ENCODE measurements around the gene SGCD.

Gene SGCD

DNA sequence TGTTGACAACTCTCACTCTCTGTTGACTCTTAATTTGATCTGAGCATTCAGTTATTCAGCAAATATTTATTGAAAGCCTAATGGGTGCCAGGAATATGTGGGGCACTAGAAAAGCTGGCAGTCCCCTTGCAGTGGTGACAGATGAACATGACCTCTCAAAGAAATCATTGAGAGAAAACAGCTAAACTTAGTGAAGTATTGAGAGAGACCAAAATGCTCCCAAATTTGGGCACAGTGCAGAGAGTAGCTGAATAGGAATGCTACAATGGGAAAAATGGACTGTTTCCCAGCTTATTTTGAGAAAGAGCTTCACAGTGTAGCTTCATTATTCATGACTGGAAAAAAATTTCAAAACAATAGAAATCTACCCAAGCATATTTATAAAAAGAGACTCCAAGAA is 257.9 kb downstream of the SGCD start:
- Histone ChIP-seq H3K4me3 (ENCODE audit: low read length) (no peak overlapping the region), H3K4me1 (ENCODE audit: control insufficient read depth, insufficient read depth, low read length) (peaks cover 24% of the 10 kb centered on the region), H3K27me3 (ENCODE audit: control insufficient read depth, insufficient read depth, low read length) (no peaks in the 10 kb centered on the region), H3K27ac (ENCODE audit: low read depth, low read length) (peak overlapping the region; percentile 69), H3K36me3 (ENCODE audit: control insufficient read depth, insufficient read depth, low read length) (no peaks in the 10 kb centered on the region), H3K9ac (ENCODE audit: low read length) (no peak overlapping the region)

DNA sequence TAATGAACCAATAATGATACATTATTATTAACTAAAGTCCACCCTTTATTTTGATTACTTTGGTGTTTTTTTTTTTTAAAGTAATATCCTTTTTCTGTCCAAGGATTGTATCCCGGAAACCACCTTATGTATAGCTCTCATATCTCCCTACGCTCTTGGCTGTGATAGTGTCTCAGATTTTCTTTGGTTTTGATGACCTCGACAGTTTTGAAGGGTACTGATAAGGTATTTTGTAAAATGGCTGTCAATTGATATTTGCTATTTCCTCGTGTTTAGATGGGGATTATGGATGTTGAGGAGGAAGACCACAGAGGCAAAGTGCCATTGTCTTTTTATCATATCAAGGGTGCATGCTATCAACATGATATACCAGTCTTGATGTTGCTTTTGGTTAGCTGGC is 259.0 kb downstream of the SGCD start:
- Histone ChIP-seq H3K36me3 (ENCODE audit: control insufficient read depth, insufficient read depth, low read length) (no peaks in the 10 kb centered on the region), H3K4me1 (ENCODE audit: control insufficient read depth, insufficient read depth, low read length) (peaks cover 28% of the 10 kb centered on the region), H3K27me3 (ENCODE audit: control insufficient read depth, insufficient read depth, low read length) (no peaks in the 10 kb centered on the region), H3K9ac (ENCODE audit: low read length) (no peak overlapping the region), H3K4me3 (ENCODE audit: low read length) (no peak overlapping the region), H3K27ac (ENCODE audit: low read depth, low read length) (no peak overlapping the region)

DNA sequence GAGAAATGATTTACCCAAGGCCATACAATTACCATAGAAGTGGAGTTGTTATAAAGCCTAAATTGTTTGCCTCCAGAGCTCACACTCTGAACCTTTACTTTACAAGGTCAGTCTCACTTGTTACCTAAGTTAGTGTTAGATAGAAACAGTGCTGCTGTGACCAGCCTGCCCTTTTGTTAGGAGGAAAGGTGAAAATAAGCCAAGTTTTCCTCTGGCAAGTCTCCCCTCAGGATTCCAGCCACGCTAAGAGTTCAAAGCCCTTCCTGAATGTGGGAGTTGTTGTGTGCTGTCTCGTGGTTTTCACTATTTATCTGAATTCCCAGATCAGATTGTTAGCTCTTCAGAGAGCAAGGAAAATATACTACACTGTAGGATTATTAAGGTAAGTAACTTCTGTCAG is 260.0 kb downstream of the SGCD start:
- H3K27me3 ChIP-seq (ENCODE audit: control insufficient read depth, insufficient read depth, low read length): no peaks in the 10 kb centered on the region
- peak overlapping the region; percentile 72 for H3K27ac ChIP-seq (ENCODE audit: low read depth, low read length)

DNA sequence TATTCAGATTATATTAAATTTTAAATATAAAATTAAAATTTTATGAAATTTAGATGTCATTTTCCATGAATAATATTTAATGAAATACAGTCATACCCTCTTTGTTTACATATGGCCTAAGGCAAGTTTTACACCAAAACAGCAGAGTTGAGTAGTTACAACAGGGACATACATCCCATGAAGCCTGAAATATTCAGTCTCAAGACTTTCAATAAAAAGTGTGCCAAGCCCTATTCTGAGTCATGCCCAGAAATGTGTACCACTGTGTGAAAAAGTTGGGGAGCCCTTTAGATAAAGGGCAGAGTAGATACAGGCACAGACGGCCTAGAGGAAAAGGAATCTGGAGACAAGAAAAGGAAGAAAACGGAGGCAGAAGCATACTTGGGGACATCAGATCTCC is 261.3 kb downstream of the SGCD start:
- Histone ChIP-seq H3K9ac (ENCODE audit: low read length) (no peak overlapping the region), H3K4me1 (ENCODE audit: control insufficient read depth, insufficient read depth, low read length) (peaks cover 21% of the 10 kb centered on the region), H3K36me3 (ENCODE audit: control insufficient read depth, insufficient read depth, low read length) (no peaks in the 10 kb centered on the region), H3K27me3 (ENCODE audit: control insufficient read depth, insufficient read depth, low read length) (no peaks in the 10 kb centered on the region), H3K27ac (ENCODE audit: low read depth, low read length) (no peak overlapping the region), H3K4me3 (ENCODE audit: low read length) (no peak overlapping the region)

More for the DNA sequence above, 260.0 kb downstream of the SGCD start:
- peaks cover 26% of the 10 kb centered on the region for H3K4me1 ChIP-seq (ENCODE audit: control insufficient read depth, insufficient read depth, low read length)
- H3K9ac ChIP-seq (ENCODE audit: low read length): no peak overlapping the region
- H3K36me3 ChIP-seq (ENCODE audit: control insufficient read depth, insufficient read depth, low read length): no peaks in the 10 kb centered on the region
- no peak overlapping the region for H3K4me3 ChIP-seq (ENCODE audit: low read length)

DNA sequence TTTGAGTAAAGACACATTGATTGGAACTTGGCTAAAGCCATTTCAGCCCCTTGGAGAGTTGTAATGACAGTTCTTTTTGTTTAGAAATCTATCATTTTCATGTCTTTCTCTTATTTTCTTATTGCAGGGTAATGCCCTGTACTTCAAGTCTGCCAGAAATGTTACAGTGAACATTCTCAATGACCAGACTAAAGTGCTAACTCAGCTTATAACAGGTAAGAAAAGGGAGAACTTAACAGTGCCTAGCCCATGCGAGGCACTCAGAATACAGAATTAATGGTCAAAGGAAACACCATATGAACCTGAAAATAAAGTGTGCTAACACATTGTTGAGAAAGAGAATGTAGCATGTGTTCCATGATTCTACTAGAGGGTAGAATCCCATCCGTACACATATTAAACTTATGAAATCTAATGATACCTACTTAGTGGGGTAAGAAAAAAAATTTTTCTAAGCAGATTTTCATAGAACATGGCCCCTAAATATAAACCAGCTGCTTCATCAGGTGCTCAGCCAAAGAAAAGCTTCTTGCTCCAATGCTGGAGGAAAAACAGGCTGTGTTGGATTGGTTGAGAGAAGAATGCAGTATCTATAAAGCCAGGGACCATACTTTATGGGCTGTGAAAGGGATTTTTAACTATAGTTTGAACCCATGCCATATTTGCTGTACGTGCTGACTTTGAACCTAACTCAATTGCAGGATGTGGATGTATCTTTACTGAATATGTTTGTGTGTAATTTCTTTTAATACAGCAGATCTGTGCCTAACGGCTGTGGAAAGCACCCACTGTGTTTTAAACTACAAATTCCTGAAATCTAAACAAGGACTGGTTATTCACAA is 262.4 kb downstream of the SGCD start:
- Histone ChIP-seq H3K36me3 (ENCODE audit: control insufficient read depth, insufficient read depth, low read length) (no peaks in the 10 kb centered on the region), H3K27ac (ENCODE audit: low read depth, low read length) (no peak overlapping the region), H3K4me1 (ENCODE audit: control insufficient read depth, insufficient read depth, low read length) (peaks cover 21% of the 10 kb centered on the region), H3K27me3 (ENCODE audit: control insufficient read depth, insufficient read depth, low read length) (no peaks in the 10 kb centered on the region), H3K4me3 (ENCODE audit: low read length) (no peak overlapping the region), H3K9ac (ENCODE audit: low read length) (no peak overlapping the region)

DNA sequence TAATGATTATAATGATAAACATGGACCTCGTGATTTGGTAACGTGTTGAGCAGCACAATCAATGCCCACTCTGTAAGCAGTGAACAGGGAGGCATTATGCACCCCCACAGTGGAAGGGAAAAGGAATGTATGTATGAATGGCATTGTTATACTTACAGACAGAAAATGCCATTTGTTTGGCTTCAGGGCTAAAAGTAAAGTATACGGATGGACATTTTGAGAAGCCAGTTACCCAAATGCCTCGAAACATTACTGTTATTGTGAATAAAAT is 262.9 kb downstream of the SGCD start:
- Histone ChIP-seq H3K4me1 (ENCODE audit: control insufficient read depth, insufficient read depth, low read length) (peaks cover 22% of the 10 kb centered on the region), H3K27ac (ENCODE audit: low read depth, low read length) (no peak overlapping the region), H3K36me3 (ENCODE audit: control insufficient read depth, insufficient read depth, low read length) (no peaks in the 10 kb centered on the region), H3K27me3 (ENCODE audit: control insufficient read depth, insufficient read depth, low read length) (no peaks in the 10 kb centered on the region), H3K4me3 (ENCODE audit: low read length) (no peak overlapping the region), H3K9ac (ENCODE audit: low read length) (no peak overlapping the region)

DNA sequence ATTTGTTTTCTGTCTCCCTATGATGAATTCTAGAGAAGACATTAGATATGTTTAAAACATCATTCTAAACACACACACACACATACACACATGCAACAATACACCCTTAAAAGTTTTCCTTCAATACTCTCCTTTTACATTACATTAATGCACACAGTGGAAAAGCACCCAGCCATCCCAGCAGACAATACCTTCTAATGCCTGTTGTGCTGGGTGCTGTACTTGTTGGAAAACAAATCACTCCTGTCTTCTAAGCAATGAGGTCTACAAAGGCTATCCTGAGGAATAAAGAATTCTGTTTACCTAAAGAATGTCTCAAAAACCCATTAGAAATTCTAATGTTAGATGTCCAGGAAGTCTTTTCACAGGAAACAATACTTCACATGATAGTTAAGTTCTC is 264.0 kb downstream of the SGCD start:
- no peak overlapping the region for H3K4me3 ChIP-seq (ENCODE audit: low read length)
- no peak overlapping the region for H3K27ac ChIP-seq (ENCODE audit: low read depth, low read length)
- peaks cover 28% of the 10 kb centered on the region for H3K4me1 ChIP-seq (ENCODE audit: control insufficient read depth, insufficient read depth, low read length)
- H3K27me3 ChIP-seq (ENCODE audit: control insufficient read depth, insufficient read depth, low read length): no peaks in the 10 kb centered on the region
- no peaks in the 10 kb centered on the region for H3K36me3 ChIP-seq (ENCODE audit: control insufficient read depth, insufficient read depth, low read length)
- H3K9ac ChIP-seq (ENCODE audit: low read length): no peak overlapping the region

DNA sequence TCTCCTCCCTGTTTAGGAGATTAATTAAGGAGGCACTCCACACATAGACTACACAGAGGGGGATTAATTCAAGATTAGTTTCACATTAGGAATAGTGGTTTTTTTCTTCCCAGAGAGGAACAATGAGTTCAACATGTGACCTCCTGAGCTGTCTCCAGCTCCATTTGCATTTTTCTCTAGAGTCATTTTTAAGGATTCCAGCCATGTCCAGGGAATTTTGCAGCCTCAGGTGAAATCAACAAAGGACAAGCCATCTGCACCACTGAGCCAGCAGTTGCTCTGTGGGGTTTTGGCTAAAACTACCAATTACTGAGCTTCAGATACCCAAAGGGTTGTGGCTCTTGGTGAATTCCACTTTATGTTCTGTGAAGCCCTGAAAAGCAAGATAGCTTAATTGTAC is 264.7 kb downstream of the SGCD start:
- H3K36me3 ChIP-seq (ENCODE audit: control insufficient read depth, insufficient read depth, low read length): no peaks in the 10 kb centered on the region
- no peaks in the 10 kb centered on the region for H3K27me3 ChIP-seq (ENCODE audit: control insufficient read depth, insufficient read depth, low read length)
- no peak overlapping the region for H3K27ac ChIP-seq (ENCODE audit: low read depth, low read length)
- no peak overlapping the region for H3K9ac ChIP-seq (ENCODE audit: low read length)
- H3K4me1 ChIP-seq (ENCODE audit: control insufficient read depth, insufficient read depth, low read length): peaks cover 29% of the 10 kb centered on the region
- no peak overlapping the region for H3K4me3 ChIP-seq (ENCODE audit: low read length)

DNA sequence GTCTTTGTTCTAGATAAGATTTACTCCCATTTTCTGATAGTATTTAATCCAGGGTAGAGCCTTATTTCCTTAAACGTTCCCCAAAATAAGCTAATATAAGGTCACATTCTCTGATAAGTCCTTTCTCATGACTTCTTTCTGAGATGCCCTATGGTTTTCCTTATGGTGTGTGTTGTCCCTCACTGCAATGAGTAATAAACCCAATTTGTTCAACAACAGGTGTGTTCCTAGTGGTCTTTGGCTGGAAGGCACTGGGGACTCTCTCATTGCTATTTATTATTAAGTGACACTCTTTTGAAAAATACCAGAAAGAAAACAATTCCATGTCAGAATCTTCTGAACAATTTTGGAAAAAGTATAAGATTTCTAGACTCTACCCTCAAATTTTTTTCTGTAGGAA is 266.6 kb downstream of the SGCD start:
- Histone ChIP-seq H3K27me3 (ENCODE audit: control insufficient read depth, insufficient read depth, low read length) (no peaks in the 10 kb centered on the region), H3K9ac (ENCODE audit: low read length) (no peak overlapping the region), H3K4me1 (ENCODE audit: control insufficient read depth, insufficient read depth, low read length) (peaks cover 18% of the 10 kb centered on the region), H3K27ac (ENCODE audit: low read depth, low read length) (no peak overlapping the region), H3K4me3 (ENCODE audit: low read length) (no peak overlapping the region), H3K36me3 (ENCODE audit: control insufficient read depth, insufficient read depth, low read length) (no peaks in the 10 kb centered on the region)

DNA sequence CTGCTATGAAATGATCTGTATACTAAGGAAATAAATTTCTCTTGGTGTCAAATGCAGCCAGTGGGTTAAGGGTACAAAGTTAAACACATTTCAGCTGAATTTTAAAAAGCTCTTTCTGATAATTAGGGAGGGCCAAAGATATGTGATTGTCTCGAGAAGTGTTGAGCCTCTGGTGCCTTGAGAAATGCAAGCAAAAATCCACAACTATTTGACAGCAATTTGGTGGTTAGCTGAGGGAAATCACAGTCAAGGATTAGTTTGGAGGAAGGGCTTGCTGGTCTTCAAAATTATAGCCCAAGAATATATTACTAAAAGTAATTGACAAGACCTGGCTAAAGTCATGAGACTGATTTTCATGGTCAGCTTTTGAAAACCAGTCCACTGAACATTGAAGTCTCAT is 267.4 kb downstream of the SGCD start:
- no peaks in the 10 kb centered on the region for H3K36me3 ChIP-seq (ENCODE audit: control insufficient read depth, insufficient read depth, low read length)
- no peak overlapping the region for H3K4me3 ChIP-seq (ENCODE audit: low read length)
- no peaks in the 10 kb centered on the region for H3K27me3 ChIP-seq (ENCODE audit: control insufficient read depth, insufficient read depth, low read length)
- peak overlapping the region; percentile 81 for H3K27ac ChIP-seq (ENCODE audit: low read depth, low read length)
- H3K4me1 ChIP-seq (ENCODE audit: control insufficient read depth, insufficient read depth, low read length): peaks cover 15% of the 10 kb centered on the region
- no peak overlapping the region for H3K9ac ChIP-seq (ENCODE audit: low read length)

DNA sequence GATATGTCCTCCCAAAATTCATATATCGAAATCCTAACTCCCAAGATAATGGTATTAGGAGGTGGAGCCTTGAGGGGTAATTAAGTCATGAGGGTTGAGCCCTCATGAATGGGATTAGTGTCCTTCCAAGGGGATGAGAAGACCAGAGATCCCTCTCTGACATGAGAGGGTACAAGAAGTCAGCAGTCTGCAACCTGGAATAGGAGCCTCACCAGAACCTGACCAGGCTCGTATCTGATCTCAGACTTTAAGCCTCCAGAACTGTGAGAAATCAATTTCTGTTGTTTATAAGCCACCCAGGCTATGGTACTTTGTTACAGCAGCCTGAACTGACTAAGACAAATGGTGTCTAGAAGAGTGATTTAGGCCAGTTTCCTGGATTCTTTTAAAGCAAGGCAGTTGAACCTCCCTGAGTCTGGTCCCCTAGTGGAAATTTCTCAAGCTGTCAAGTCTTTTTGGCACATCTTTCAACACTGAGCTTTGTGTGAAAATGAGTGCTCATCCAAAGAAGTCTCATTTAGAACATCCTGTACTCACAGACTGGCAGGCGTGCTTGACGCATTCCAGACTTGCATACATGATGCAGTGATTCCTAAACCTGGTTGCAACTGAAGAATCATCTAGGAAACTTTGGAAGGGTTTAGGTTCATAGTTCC is 268.3 kb downstream of the SGCD start:
- H3K27ac ChIP-seq (ENCODE audit: low read depth, low read length): peak overlapping the region; percentile 81
- H3K4me3 ChIP-seq (ENCODE audit: low read length): no peak overlapping the region
- no peaks in the 10 kb centered on the region for H3K36me3 ChIP-seq (ENCODE audit: control insufficient read depth, insufficient read depth, low read length)
- H3K4me1 ChIP-seq (ENCODE audit: control insufficient read depth, insufficient read depth, low read length): peaks cover 10% of the 10 kb centered on the region
- no peaks in the 10 kb centered on the region for H3K27me3 ChIP-seq (ENCODE audit: control insufficient read depth, insufficient read depth, low read length)
- H3K9ac ChIP-seq (ENCODE audit: low read length): no peak overlapping the region

DNA sequence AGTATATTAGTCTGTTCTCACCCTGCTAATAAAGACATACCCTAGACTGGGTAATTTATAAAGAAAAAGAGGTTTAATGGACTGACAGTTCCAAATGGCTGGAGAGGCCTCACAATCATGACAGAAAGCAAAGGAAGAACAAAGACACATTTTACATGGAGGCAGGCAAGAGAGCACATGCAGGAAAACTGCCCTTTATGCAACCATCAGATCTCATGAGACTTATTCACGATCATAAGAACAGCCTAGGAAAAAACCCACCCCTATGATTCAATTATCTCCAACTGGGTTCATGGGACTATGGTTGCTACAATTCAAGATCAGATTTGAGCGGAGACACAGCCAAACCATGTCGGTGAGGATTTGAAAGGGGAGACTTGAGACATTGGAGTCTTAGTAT is 270.3 kb downstream of the SGCD start:
- H3K27me3 ChIP-seq (ENCODE audit: control insufficient read depth, insufficient read depth, low read length): no peaks in the 10 kb centered on the region
- no peak overlapping the region for H3K4me3 ChIP-seq (ENCODE audit: low read length)
- H3K9ac ChIP-seq (ENCODE audit: low read length): no peak overlapping the region
- H3K36me3 ChIP-seq (ENCODE audit: control insufficient read depth, insufficient read depth, low read length): no peaks in the 10 kb centered on the region
- H3K4me1 ChIP-seq (ENCODE audit: control insufficient read depth, insufficient read depth, low read length): peaks cover 9% of the 10 kb centered on the region
- H3K27ac ChIP-seq (ENCODE audit: low read depth, low read length): no peak overlapping the region

DNA sequence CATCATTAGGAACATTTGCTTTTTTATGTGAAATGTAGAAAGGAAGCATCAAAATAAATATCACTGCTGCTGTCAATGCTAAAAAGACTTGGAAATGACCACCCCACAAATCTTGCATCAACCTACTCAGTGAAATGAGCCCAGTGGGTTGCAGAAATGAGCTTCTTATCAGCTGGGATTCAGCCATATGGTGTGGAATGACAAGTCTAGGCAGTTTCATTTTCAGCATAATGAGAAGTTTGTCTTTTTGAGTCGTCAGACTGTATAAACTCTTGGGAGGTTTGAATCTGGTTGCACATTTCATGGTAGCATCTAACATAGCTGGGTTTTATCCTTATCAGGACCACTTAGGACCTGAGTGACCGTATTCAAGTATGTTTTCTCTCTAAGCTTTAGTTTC is 272.0 kb downstream of the SGCD start:
- Histone ChIP-seq H3K9ac (ENCODE audit: low read length) (no peak overlapping the region), H3K27me3 (ENCODE audit: control insufficient read depth, insufficient read depth, low read length) (no peaks in the 10 kb centered on the region), H3K4me3 (ENCODE audit: low read length) (no peak overlapping the region), H3K36me3 (ENCODE audit: control insufficient read depth, insufficient read depth, low read length) (no peaks in the 10 kb centered on the region), H3K4me1 (ENCODE audit: control insufficient read depth, insufficient read depth, low read length) (peaks cover 9% of the 10 kb centered on the region), H3K27ac (ENCODE audit: low read depth, low read length) (no peak overlapping the region)

Data from rectal smooth muscle tissue (tissue), 1 donor.